Measurements from ENCODE around the gene COL28A1. TPM values are rescaled to one million over a fixed set of nuclear protein-coding genes. Genes with fewer than 3 reads are reported as not detected.

Gene COL28A1
- total RNA-seq, 1 experiment from 2014 or later = 0.81 TPM

DNA sequence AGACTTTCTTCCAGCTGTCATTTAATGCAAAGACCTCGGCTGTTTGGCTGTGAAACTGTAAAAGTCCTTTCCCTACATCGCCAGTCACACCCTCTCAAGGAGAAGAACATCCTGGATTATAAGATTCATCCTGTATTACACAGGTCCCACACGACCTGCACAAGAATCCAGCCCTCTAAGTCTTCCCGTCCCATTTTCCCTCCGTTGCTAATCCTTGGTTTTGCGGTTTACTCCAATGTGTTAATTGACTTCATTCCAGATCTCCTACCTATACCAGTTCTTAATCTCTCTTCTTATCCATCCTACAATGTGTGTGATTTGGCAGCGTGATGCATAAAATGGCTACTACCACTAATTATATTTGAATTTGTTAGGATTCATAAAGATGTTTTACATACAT lies 110.4 kb downstream of the COL28A1 start (continued):
- TF ChIP-seq ATF6 (CRISPR knock-in tag; IDR thresholded peaks at IDR 0.05) = no peak
- TF ChIP-seq CTCF (IDR thresholded peaks at IDR 0.05) = no peak
- TF ChIP-seq MLX (CRISPR knock-in tag; IDR thresholded peaks at IDR 0.05) = no peak
- TF ChIP-seq, protein P1, sequence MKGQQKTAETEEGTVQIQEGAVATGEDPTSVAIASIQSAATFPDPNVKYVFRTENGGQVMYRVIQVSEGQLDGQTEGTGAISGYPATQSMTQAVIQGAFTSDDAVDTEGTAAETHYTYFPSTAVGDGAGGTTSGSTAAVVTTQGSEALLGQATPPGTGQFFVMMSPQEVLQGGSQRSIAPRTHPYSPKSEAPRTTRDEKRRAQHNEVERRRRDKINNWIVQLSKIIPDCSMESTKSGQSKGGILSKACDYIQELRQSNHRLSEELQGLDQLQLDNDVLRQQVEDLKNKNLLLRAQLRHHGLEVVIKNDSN (CRISPR knock-in tag; IDR thresholded peaks at IDR 0.05) = no peak
- TF ChIP-seq, protein P2, sequence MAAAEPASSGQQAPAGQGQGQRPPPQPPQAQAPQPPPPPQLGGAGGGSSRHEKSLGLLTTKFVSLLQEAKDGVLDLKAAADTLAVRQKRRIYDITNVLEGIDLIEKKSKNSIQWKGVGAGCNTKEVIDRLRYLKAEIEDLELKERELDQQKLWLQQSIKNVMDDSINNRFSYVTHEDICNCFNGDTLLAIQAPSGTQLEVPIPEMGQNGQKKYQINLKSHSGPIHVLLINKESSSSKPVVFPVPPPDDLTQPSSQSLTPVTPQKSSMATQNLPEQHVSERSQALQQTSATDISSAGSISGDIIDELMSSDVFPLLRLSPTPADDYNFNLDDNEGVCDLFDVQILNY (CRISPR knock-in tag; IDR thresholded peaks at IDR 0.05) = no peak
- TF ChIP-seq, protein P3, sequence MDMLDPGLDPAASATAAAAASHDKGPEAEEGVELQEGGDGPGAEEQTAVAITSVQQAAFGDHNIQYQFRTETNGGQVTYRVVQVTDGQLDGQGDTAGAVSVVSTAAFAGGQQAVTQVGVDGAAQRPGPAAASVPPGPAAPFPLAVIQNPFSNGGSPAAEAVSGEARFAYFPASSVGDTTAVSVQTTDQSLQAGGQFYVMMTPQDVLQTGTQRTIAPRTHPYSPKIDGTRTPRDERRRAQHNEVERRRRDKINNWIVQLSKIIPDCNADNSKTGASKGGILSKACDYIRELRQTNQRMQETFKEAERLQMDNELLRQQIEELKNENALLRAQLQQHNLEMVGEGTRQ (CRISPR knock-in tag; IDR thresholded peaks at IDR 0.05) = no peak
- TF ChIP-seq ZNF416 (CRISPR knock-in tag; IDR thresholded peaks at IDR 0.05) = no peak
- no peak for TF ChIP-seq ZSCAN18 (CRISPR knock-in tag; IDR thresholded peaks at IDR 0.05)
- no peak for TF ChIP-seq TP53 (CRISPR knock-in tag; IDR thresholded peaks at IDR 0.05)
- TF ChIP-seq TEAD4 (CRISPR knock-in tag; IDR thresholded peaks at IDR 0.05) = no peak

- H3K4me3 Mint-ChIP-seq = no peak overlapping the region
- no peaks in the 10 kb centered on the region for H3K36me3 Mint-ChIP-seq
- no peaks in the 10 kb centered on the region for H3K9me3 Mint-ChIP-seq
- H3K27me3 Mint-ChIP-seq (ENCODE audit: low read depth) = no peaks in the 10 kb centered on the region
- H3K4me1 Mint-ChIP-seq = peaks cover 9% of the 10 kb centered on the region
- ChIA-PET POLR2A (no interaction called here), CTCF (interaction anchor here (0.6 to 1.9 kb wide), 15 partner anchors 8 to 872 kb away, joined by 3 to 8 read pairs (median 3); partner anchors contain the start of gene COL28A1)
- DNase-seq (ENCODE audit: low spot score) (peak; percentile 60), ATAC-seq (peak; percentile 95)
- H3K27ac Mint-ChIP-seq = no peak overlapping the region
- no peak for TF ChIP-seq NFYB (CRISPR knock-in tag; conservative IDR thresholded peaks at IDR 0.05; ENCODE audit: low read depth)
- TF ChIP-seq CTCF (IDR thresholded peaks at IDR 0.05) = peak; percentile 46; the same call in 1 of the 2 replicates
- no peak for TF ChIP-seq ZBTB21 (CRISPR knock-in tag; IDR thresholded peaks at IDR 0.05; ENCODE audit: borderline replicate concordance)
- TF ChIP-seq FOXP1 (CRISPR knock-in tag; IDR thresholded peaks at IDR 0.05; ENCODE audit: borderline replicate concordance) = no peak
- peak; percentile 33; the same call in 1 of the 2 replicates for TF ChIP-seq ETV6 (CRISPR knock-in tag; IDR thresholded peaks at IDR 0.05)
- no peak for TF ChIP-seq ZNF281 (CRISPR knock-in tag; IDR thresholded peaks at IDR 0.05)
Observed at GRCh38 chr7:7424151-7424873, 111.4 kb downstream of the COL28A1 start.
